Muscle of back (tissue), 11 donors: ENCODE results near the gene HCN1. TPM values are rescaled to one million over a fixed set of nuclear protein-coding genes. Genes with fewer than 3 reads are reported as not detected.
A peak's percentile ranks its signal among the peaks of the same experiment; 100 is the strongest.
"Not testable (repeated sequence)": the region's sequence is repeated elsewhere in the genome, so short reads cannot be mapped to it uniquely, and the experiment has no call there.

ENCODE experiments used
- DNase-seq, 3 donors: peaks; one replicate each; pipeline versions ENCODE4 v3.0.0 to v3.0.0-alpha.2; 2013
- polyA plus RNA-seq, 10 donors: library from polyadenylated mRNA; unstranded; fragments of 120-200 nt; gene quantifications; one replicate each; pipeline ENCODE4 v1.2.1, GENCODE V29; 2013; ENCODE audit not compliant: insufficient read length in 10 of 10

The HCN1 gene
- polyA plus RNA-seq, 10 donors = 1.1 to 5.9 (median 2.9) TPM

GRCh38 chr5:45622365-45622764, 73.8 kb downstream of the HCN1 start:
- no peak for DNase-seq

- DNase-seq = no peak
Measured at GRCh38 chr5:45617859-45618416, 78.2 kb downstream of the HCN1 start.

- no peak for DNase-seq
Measured at GRCh38 chr5:45609661-45610060, 86.5 kb downstream of the HCN1 start.

- no peak for DNase-seq
Measured at GRCh38 chr5:45604092-45604491, 92.1 kb downstream of the HCN1 start.

GRCh38 chr5:45601424-45601823, 94.8 kb downstream of the HCN1 start:
- no peak for DNase-seq

GRCh38 chr5:45596320-45596719, 99.9 kb downstream of the HCN1 start:
- no peak for DNase-seq

GRCh38 chr5:45586001-45586400, 110.2 kb downstream of the HCN1 start:
- DNase-seq = not testable (repeated sequence)

- no peak for DNase-seq
Measured at GRCh38 chr5:45578270-45578669, 117.9 kb downstream of the HCN1 start.

GRCh38 chr5:45568813-45569212, 127.4 kb downstream of the HCN1 start:
- DNase-seq = no peak

GRCh38 chr5:45542421-45542820, 153.8 kb downstream of the HCN1 start:
- DNase-seq = no peak

GRCh38 chr5:45533663-45534062, 162.5 kb downstream of the HCN1 start:
- DNase-seq = no peak

- no peak for DNase-seq
Measured at GRCh38 chr5:45532826-45533624, 163.2 kb downstream of the HCN1 start.

GRCh38 chr5:45521067-45521466, 175.1 kb downstream of the HCN1 start:
- DNase-seq = peak in 2 of 3 donors; percentile 6 to 21

- DNase-seq = no peak
Measured at GRCh38 chr5:45512521-45512920, 183.7 kb downstream of the HCN1 start.

- DNase-seq = no peak
Measured at GRCh38 chr5:45509371-45509770, 186.8 kb downstream of the HCN1 start.

GRCh38 chr5:45508135-45508534, 188.0 kb downstream of the HCN1 start:
- DNase-seq = peak in 2 of 3 donors; percentile 1 to 22

GRCh38 chr5:45507178-45507577, 189.0 kb downstream of the HCN1 start:
- DNase-seq = peak; percentile 13 to 39 (median 33)

- DNase-seq = not testable (repeated sequence)
Measured at GRCh38 chr5:45499006-45499405, 197.2 kb downstream of the HCN1 start.

- no peak for DNase-seq
Measured at GRCh38 chr5:45491368-45491767, 204.8 kb downstream of the HCN1 start.

GRCh38 chr5:45484781-45485180, 211.4 kb downstream of the HCN1 start:
- no peak for DNase-seq

GRCh38 chr5:45454114-45454513, 242.1 kb downstream of the HCN1 start:
- DNase-seq = peak; percentile 10 to 33 (median 29)

- not testable (repeated sequence) for DNase-seq
Measured at GRCh38 chr5:45444856-45445255, 251.3 kb downstream of the HCN1 start.

- no peak for DNase-seq
Measured at GRCh38 chr5:45440466-45440865, 255.7 kb downstream of the HCN1 start.

- DNase-seq = peak; percentile 1 to 27 (median 27)
Measured at GRCh38 chr5:45437752-45438151, 258.4 kb downstream of the HCN1 start.
